Hematopoietic multipotent progenitor cell treated with erythropoietin and hydrocortisone succinate and interleukin-3 and kit ligand, for 6 days (in vitro differentiated cells): ENCODE data around the gene HACL1.
A peak's percentile ranks its signal among the peaks of the same experiment; 100 is the strongest.
"Not testable (repeated sequence)": the region's sequence is repeated elsewhere in the genome, so short reads cannot be mapped to it uniquely, and the experiment has no call there.

Experiments
- DNase-seq: peaks from one replicate; pipeline ENCODE4 v3.0.0-alpha.2; 2015

The HACL1 gene

GRCh38 chr3:15578289-15578867, 23.0 kb downstream of the HACL1 start:
- DNase-seq, result no peak

- peak; percentile 55 for DNase-seq
Observed at GRCh38 chr3:15576475-15576874, 24.9 kb downstream of the HACL1 start.

- DNase-seq, result no peak
Observed at GRCh38 chr3:15575446-15575845, 25.9 kb downstream of the HACL1 start.

GRCh38 chr3:15572138-15572537, 29.2 kb downstream of the HACL1 start:
- no peak for DNase-seq

- no peak for DNase-seq
Observed at GRCh38 chr3:15563190-15563589, 38.2 kb downstream of the HACL1 start.

GRCh38 chr3:15562560-15562959, 38.8 kb downstream of the HACL1 start:
- no peak for DNase-seq

GRCh38 chr3:15558581-15558980, 42.8 kb downstream of the HACL1 start:
- no peak for DNase-seq

- DNase-seq, result peak; percentile 93
Observed at GRCh38 chr3:15557511-15557946, 43.8 kb downstream of the HACL1 start.

GRCh38 chr3:15556512-15556911, 44.9 kb downstream of the HACL1 start:
- DNase-seq, result peak; percentile 16

- no peak for DNase-seq
Observed at GRCh38 chr3:15553749-15554148, 47.6 kb downstream of the HACL1 start.

- no peak for DNase-seq
Observed at GRCh38 chr3:15551902-15552301, 49.5 kb downstream of the HACL1 start.

GRCh38 chr3:15549846-15550245, 51.5 kb downstream of the HACL1 start:
- DNase-seq, result no peak

GRCh38 chr3:15542614-15543013, 58.8 kb downstream of the HACL1 start:
- DNase-seq, result no peak

- no peak for DNase-seq
Observed at GRCh38 chr3:15541371-15541770, 60.0 kb downstream of the HACL1 start.

GRCh38 chr3:15539066-15539465, 62.3 kb downstream of the HACL1 start:
- no peak for DNase-seq

- no peak for DNase-seq
Observed at GRCh38 chr3:15538345-15538744, 63.0 kb downstream of the HACL1 start.

- peak; percentile 14 for DNase-seq
Observed at GRCh38 chr3:15536856-15537255, 64.5 kb downstream of the HACL1 start.

- DNase-seq, result no peak
Observed at GRCh38 chr3:15535732-15536131, 65.6 kb downstream of the HACL1 start.

- not testable (repeated sequence) for DNase-seq
Observed at GRCh38 chr3:15532614-15533013, 68.8 kb downstream of the HACL1 start.

GRCh38 chr3:15531346-15531745, 70.0 kb downstream of the HACL1 start:
- DNase-seq, result no peak

- no peak for DNase-seq
Observed at GRCh38 chr3:15528854-15529537, 72.4 kb downstream of the HACL1 start.

GRCh38 chr3:15527031-15527459, 74.3 kb downstream of the HACL1 start:
- DNase-seq, result peak; percentile 35

- DNase-seq, result no peak
Observed at GRCh38 chr3:15525790-15526189, 75.6 kb downstream of the HACL1 start.

GRCh38 chr3:15523660-15524417, 77.5 kb downstream of the HACL1 start:
- no peak for DNase-seq
